ENCODE measurements around the gene ADAMTS3. TPM values are rescaled to one million over a fixed set of nuclear protein-coding genes. Genes with fewer than 3 reads are reported as not detected.

The ADAMTS3 gene
- total RNA-seq, 2 donors from 2014 or later = 5.8 to 13.0 TPM

- TF ChIP-seq CTCF (conservative IDR thresholded peaks at IDR 0.05) = no peak
- H3K27ac Mint-ChIP-seq = no peak overlapping the region
- no peaks in the 10 kb centered on the region for H3K27me3 Mint-ChIP-seq (ENCODE audit: insufficient read depth)
- no peaks in the 10 kb centered on the region for H3K36me3 Mint-ChIP-seq (ENCODE audit: low read depth)
- no peaks in the 10 kb centered on the region for H3K27me3 ChIP-seq (ENCODE audit: control insufficient read depth, insufficient read depth, low read length, poor library complexity, severe bottlenecking)
- no peaks in the 10 kb centered on the region for H3K36me3 ChIP-seq (ENCODE audit: control insufficient read depth, insufficient read depth, low read length)
- WGBS, 2 experiments (ENCODE audit: insufficient coverage in 1 of 2, insufficient read length in 1 of 2) = 83 to 86% methylated on average over 4 to 6 of the region's 6 CpGs
- no peaks in the 10 kb centered on the region for H3K9me3 Mint-ChIP-seq
- H3K4me1 Mint-ChIP-seq = no peaks in the 10 kb centered on the region
- no peaks in the 10 kb centered on the region for H3K9me3 ChIP-seq (ENCODE audit: control insufficient read depth, low read length)
- no peak overlapping the region for H3K4me3 ChIP-seq (ENCODE audit: low read length)
- DNase-seq = no peak
- H3K4me1 ChIP-seq (ENCODE audit: control insufficient read depth, insufficient read depth, low read length) = no peaks in the 10 kb centered on the region
- H3K4me3 Mint-ChIP-seq = no peak overlapping the region
- H3K9ac ChIP-seq (ENCODE audit: extremely low read depth, low read length, poor library complexity, severe bottlenecking) = no peak overlapping the region
- H3K27ac ChIP-seq (ENCODE audit: low read depth, low read length) = no peak overlapping the region
These were observed 208.9 kb downstream of the ADAMTS3 start for GRCh38 chr4:72360075-72360474.

GRCh38 chr4:72358483-72358882 is 210.5 kb downstream of the ADAMTS3 start:
- no peaks in the 10 kb centered on the region for H3K4me1 ChIP-seq (ENCODE audit: control insufficient read depth, insufficient read depth, low read length)
- Mint-ChIP-seq H3K27me3 (ENCODE audit: insufficient read depth) (no peaks in the 10 kb centered on the region), H3K4me1 (no peaks in the 10 kb centered on the region), H3K4me3 (no peak overlapping the region), H3K36me3 (ENCODE audit: low read depth) (no peaks in the 10 kb centered on the region), H3K27ac (no peak overlapping the region), H3K9me3 (no peaks in the 10 kb centered on the region)
- DNase-seq = no peak
- H3K9me3 ChIP-seq (ENCODE audit: control insufficient read depth, low read length) = no peaks in the 10 kb centered on the region
- WGBS, 2 experiments (ENCODE audit: insufficient coverage in 1 of 2, insufficient read length in 1 of 2) = 94% methylated on average over 2 of the region's 2 CpGs; no CpG with 5 or more reads in 1 of the 2 experiments
- no peak overlapping the region for H3K4me3 ChIP-seq (ENCODE audit: low read length)
- H3K27ac ChIP-seq (ENCODE audit: low read depth, low read length) = no peak overlapping the region
- TF ChIP-seq CTCF (conservative IDR thresholded peaks at IDR 0.05) = no peak
- no peaks in the 10 kb centered on the region for H3K27me3 ChIP-seq (ENCODE audit: control insufficient read depth, insufficient read depth, low read length, poor library complexity, severe bottlenecking)
- no peaks in the 10 kb centered on the region for H3K36me3 ChIP-seq (ENCODE audit: control insufficient read depth, insufficient read depth, low read length)
- no peak overlapping the region for H3K9ac ChIP-seq (ENCODE audit: extremely low read depth, low read length, poor library complexity, severe bottlenecking)

GRCh38 chr4:72357908-72358307 is 211.1 kb downstream of the ADAMTS3 start:
- no peaks in the 10 kb centered on the region for H3K4me1 ChIP-seq (ENCODE audit: control insufficient read depth, insufficient read depth, low read length)
- no peak for DNase-seq
- H3K27me3 ChIP-seq (ENCODE audit: control insufficient read depth, insufficient read depth, low read length, poor library complexity, severe bottlenecking) = no peaks in the 10 kb centered on the region
- H3K9ac ChIP-seq (ENCODE audit: extremely low read depth, low read length, poor library complexity, severe bottlenecking) = no peak overlapping the region
- Mint-ChIP-seq H3K4me3 (no peak overlapping the region), H3K27ac (no peak overlapping the region), H3K27me3 (ENCODE audit: insufficient read depth) (no peaks in the 10 kb centered on the region), H3K36me3 (ENCODE audit: low read depth) (no peaks in the 10 kb centered on the region), H3K4me1 (no peaks in the 10 kb centered on the region), H3K9me3 (no peaks in the 10 kb centered on the region)
- H3K36me3 ChIP-seq (ENCODE audit: control insufficient read depth, insufficient read depth, low read length) = no peaks in the 10 kb centered on the region
- H3K27ac ChIP-seq (ENCODE audit: low read depth, low read length) = no peak overlapping the region
- 71 to 73% methylated on average over 1 of the region's 1 CpG for whole genome bisulfite sequencing, 2 experiments (ENCODE audit: insufficient coverage in 1 of 2, insufficient read length in 1 of 2)
- no peak overlapping the region for H3K4me3 ChIP-seq (ENCODE audit: low read length)
- TF ChIP-seq CTCF (conservative IDR thresholded peaks at IDR 0.05) = no peak
- H3K9me3 ChIP-seq (ENCODE audit: control insufficient read depth, low read length) = no peaks in the 10 kb centered on the region
